Stimulated activated CD8-positive, alpha-beta memory T cell treated with anti-CD3 and anti-CD28 coated beads, Interleukin-7, amount 100 ng/mL, for 48 hours (primary cell): Measurements from ENCODE around the gene SFXN1.

Source experiments
- DNase-seq, 2 donors: peaks; one replicate each; pipeline ENCODE4 v3.0.0-alpha.2; 2020; ENCODE audit warnings: low read depth in 1 of 2; ENCODE audit errors: extremely low read depth in 1 of 2

SFXN1 gene

GRCh38 chr5:175538576-175538975 is 60.2 kb downstream of the SFXN1 start:
- no peak for DNase-seq

GRCh38 chr5:175539936-175540335 is 61.6 kb downstream of the SFXN1 start:
- no peak for DNase-seq

- no peak for DNase-seq
Measured at GRCh38 chr5:175541264-175541663, 62.9 kb downstream of the SFXN1 start.

- peak in 1 of 2 donors; percentile 56 for DNase-seq
Measured at GRCh38 chr5:175542232-175542965, 64.0 kb downstream of the SFXN1 start.

GRCh38 chr5:175542966-175543235 is 64.5 kb downstream of the SFXN1 start:
- no peak for DNase-seq

GRCh38 chr5:175544108-175544511 is 65.8 kb downstream of the SFXN1 start:
- DNase-seq = no peak

GRCh38 chr5:175544586-175544985 is 66.2 kb downstream of the SFXN1 start:
- no peak for DNase-seq

- DNase-seq = no peak
Measured at GRCh38 chr5:175547842-175548241, 69.5 kb downstream of the SFXN1 start.

GRCh38 chr5:175548626-175549311 is 70.4 kb downstream of the SFXN1 start:
- DNase-seq = no peak

GRCh38 chr5:175550055-175550805 is 71.9 kb downstream of the SFXN1 start:
- DNase-seq = no peak

- no peak for DNase-seq
Measured at GRCh38 chr5:175551266-175551665, 72.9 kb downstream of the SFXN1 start.

- DNase-seq = no peak
Measured at GRCh38 chr5:175554296-175554695, 75.9 kb downstream of the SFXN1 start.

GRCh38 chr5:175555168-175555785 is 76.9 kb downstream of the SFXN1 start:
- no peak for DNase-seq

GRCh38 chr5:175556794-175557193 is 78.4 kb downstream of the SFXN1 start:
- no peak for DNase-seq

GRCh38 chr5:175557778-175558177 is 79.4 kb downstream of the SFXN1 start:
- no peak for DNase-seq

- DNase-seq = no peak
Measured at GRCh38 chr5:175558801-175559480, 80.6 kb downstream of the SFXN1 start.

- DNase-seq = no peak
Measured at GRCh38 chr5:175560011-175560410, 81.7 kb downstream of the SFXN1 start.

- no peak for DNase-seq
Measured at GRCh38 chr5:175561085-175561484, 82.7 kb downstream of the SFXN1 start.

- no peak for DNase-seq
Measured at GRCh38 chr5:175564716-175565115, 86.4 kb downstream of the SFXN1 start.

GRCh38 chr5:175566697-175567096 is 88.3 kb downstream of the SFXN1 start:
- DNase-seq = no peak

- no peak for DNase-seq
Measured at GRCh38 chr5:175567954-175568353, 89.6 kb downstream of the SFXN1 start.
